Right atrium auricular region (tissue), 2 donors: Measurements from ENCODE around the gene GLIS2. TPM values are rescaled to one million over a fixed set of nuclear protein-coding genes. Genes with fewer than 3 reads are reported as not detected.

ENCODE experiments used
- DNase-seq: peaks from one replicate; pipeline ENCODE4 v3.0.0-alpha.2; 2019; ENCODE audit warnings: low spot score
- H3K27ac ChIP-seq, 2 donors: fragments of 200-600 bp; sonication (generic); 1 replicate in 1 of 2; 2 replicates in 1 of 2; pipeline ENCODE4 v1.5.1; 2016 to 2019
- H3K27me3 ChIP-seq, 2 donors: fragments of 200-600 bp; sonication (generic); one replicate each; pipeline versions ENCODE4 v1.5.1 to v1.6.0; 2017 to 2019
- H3K36me3 ChIP-seq: fragments of 200-600 bp; sonication (generic); one replicate; pipeline ENCODE4 v1.5.1; 2016
- H3K4me1 ChIP-seq, 2 donors: fragments of 200-600 bp; sonication (generic); one replicate each; pipeline versions ENCODE4 v1.5.1 to v1.6.0; 2017 to 2019
- H3K4me3 ChIP-seq, 2 donors: fragments of 200-600 bp; sonication (generic); 1 replicate in 1 of 2; 2 replicates in 1 of 2; pipeline ENCODE4 v1.5.1; 2017 to 2019; ENCODE audit warnings: mild to moderate bottlenecking in 1 of 2, moderate library complexity in 1 of 2
- H3K9me3 ChIP-seq, 2 donors: fragments of 200-600 bp; sonication (generic); one replicate each; pipeline ENCODE4 v1.5.1; 2019
- CTCF ChIP-seq, 2 donors: fragments of 200-600 bp; sonication (generic); IDR thresholded peaks; one replicate each; pipeline ENCODE4 v1.5.1; 2019; ENCODE audit warnings: antibody characterized with exemption in 2 of 2
- total RNA-seq, 2 donors: library from RNA; depleted of rRNA; stranded (reverse); fragments of >200 nt; gene quantifications; one replicate each; pipeline ENCODE4 v1.1.0, GENCODE V29; 2016

Gene GLIS2
- total RNA-seq, 2 donors from 2014 or later: 10.3 to 16.0 TPM

GRCh38 chr16:4376126-4376892, 60.4 kb downstream of the GLIS2 start:
- no peak for TF ChIP-seq CTCF (IDR thresholded peaks at IDR 0.05)
- DNase-seq: peak; percentile 92
- Histone ChIP-seq H3K36me3 (peaks cover 7% of the 10 kb centered on the region), H3K27ac (peak overlapping the region; percentile 89 to 93), H3K4me1 (peaks cover 0 to 83% of the 10 kb centered on the region in 2 donors), H3K27me3 (no peaks in the 10 kb centered on the region), H3K9me3 (no peaks in the 10 kb centered on the region), H3K4me3 (peak overlapping the region in 1 of 2 donors; percentile 16)

DNA sequence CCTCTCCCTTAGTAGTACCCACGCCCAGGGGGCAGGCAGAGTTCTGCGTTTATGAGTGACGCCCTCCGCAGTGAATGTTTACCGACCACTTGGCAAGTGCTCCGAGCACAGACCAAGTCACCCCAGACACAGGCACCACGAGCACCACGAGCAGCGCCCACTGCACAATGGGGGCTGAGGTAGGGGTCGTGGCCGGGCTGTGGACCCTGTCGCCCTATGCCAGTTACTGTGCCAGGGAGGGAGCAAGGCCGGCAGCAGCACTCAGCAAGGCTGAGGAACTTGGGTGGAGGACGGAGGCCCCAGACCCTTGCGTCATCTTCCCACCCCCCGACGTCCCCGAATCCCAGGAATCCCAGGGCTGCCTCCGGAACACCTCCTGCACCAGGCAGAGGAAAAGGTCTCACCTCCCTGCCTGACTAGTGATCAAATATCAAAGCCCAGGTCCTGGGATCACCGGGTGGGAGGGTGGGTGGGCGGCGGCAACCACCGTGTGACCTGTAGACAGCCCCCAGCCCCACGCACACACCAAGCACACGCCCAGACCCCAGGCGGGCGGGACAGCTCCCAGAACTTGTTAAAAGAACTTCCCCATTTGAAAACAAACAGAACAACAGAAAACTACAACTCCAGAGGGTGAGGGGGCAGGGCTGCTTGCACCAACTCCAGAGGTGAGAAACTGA, 61.2 kb downstream of the GLIS2 start:
- no peaks in the 10 kb centered on the region for H3K9me3 ChIP-seq
- H3K27me3 ChIP-seq: no peaks in the 10 kb centered on the region
- H3K4me3 ChIP-seq: no peak overlapping the region
- H3K27ac ChIP-seq: peak overlapping the region; percentile 89 to 93
- no peak for DNase-seq
- H3K4me1 ChIP-seq: peaks cover 0 to 80% of the 10 kb centered on the region in 2 donors
- TF ChIP-seq CTCF (IDR thresholded peaks at IDR 0.05): no peak
- peaks cover 15% of the 10 kb centered on the region for H3K36me3 ChIP-seq

- peaks cover 0 to 74% of the 10 kb centered on the region in 2 donors for H3K4me1 ChIP-seq
- no peak for TF ChIP-seq CTCF (IDR thresholded peaks at IDR 0.05)
- DNase-seq: no peak
Measured at GRCh38 chr16:4377573-4378154, 61.8 kb downstream of the GLIS2 start.

DNA sequence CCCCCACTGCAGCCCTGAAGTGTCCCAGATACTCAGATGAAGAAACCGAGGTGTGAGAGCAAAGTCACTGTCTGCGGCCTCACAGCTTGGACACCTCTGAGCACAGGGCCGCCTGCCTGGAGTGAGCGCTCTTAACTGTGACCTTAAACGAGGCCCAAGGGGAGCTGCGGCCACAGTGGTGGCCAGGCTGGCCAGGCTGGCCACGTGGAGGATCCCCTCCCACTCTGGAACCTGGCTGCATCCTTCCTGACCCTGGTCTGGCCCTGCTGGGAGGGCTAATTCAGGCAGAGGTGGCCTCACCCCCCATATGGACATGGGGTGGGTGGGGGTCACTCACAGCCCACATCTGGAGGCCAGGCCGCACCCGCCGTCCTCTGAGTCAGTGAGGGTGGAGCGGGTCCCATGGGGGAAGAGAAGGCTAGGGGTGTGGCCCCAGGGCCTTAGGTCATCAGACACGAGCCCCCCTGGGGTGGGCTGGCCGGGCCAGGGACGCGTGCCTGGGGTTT, 62.3 kb downstream of the GLIS2 start:
- Histone ChIP-seq H3K4me1 (peaks cover 0 to 68% of the 10 kb centered on the region in 2 donors), H3K36me3 (peaks cover 25% of the 10 kb centered on the region), H3K27ac (peak overlapping the region; percentile 89 to 93), H3K27me3 (no peaks in the 10 kb centered on the region), H3K9me3 (no peaks in the 10 kb centered on the region), H3K4me3 (no peak overlapping the region)
- peak; percentile 83 for DNase-seq
- TF ChIP-seq CTCF (IDR thresholded peaks at IDR 0.05): no peak

More at GRCh38 chr16:4377573-4378154, 61.8 kb downstream of the GLIS2 start:
- Histone ChIP-seq H3K4me3 (no peak overlapping the region), H3K9me3 (no peaks in the 10 kb centered on the region), H3K27ac (peak overlapping the region; percentile 89 to 93), H3K27me3 (no peaks in the 10 kb centered on the region), H3K36me3 (peaks cover 21% of the 10 kb centered on the region)

DNA sequence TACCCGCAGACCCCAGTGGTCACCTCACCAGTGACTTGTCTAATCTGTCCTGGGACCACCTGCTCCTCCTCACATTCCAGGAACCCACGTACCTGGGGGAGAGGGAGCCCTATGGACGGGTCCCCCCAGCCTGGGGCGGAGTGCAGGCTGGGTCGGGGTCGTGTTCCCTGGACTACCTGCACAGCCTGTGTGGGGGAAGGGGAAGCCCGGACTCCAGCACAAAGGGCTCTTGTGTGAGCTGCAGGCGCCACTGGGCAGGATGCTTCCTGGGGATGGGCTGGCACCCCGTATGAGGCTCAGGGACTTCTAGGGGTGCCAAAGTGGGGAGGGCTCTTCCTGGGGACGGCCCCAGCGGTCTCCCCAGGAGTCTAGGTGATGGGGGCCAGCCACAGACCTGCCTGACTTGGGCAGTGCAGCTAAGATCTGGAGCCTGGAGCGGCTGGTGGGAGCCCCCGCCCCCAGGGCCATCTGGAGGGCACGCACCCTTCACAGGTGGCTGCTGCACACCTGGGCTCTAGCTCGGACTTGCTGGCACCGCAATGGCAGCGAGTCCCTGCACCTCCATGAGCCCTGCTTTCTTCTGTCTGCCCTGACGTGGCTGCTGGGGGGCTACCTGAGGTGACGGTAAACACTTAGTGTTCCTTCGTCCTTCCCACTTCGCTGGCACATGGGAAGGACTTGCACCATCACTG, 63.3 kb downstream of the GLIS2 start:
- TF ChIP-seq CTCF (IDR thresholded peaks at IDR 0.05): no peak
- no peak for DNase-seq
- Histone ChIP-seq H3K9me3 (no peaks in the 10 kb centered on the region), H3K36me3 (peaks cover 25% of the 10 kb centered on the region), H3K27me3 (no peaks in the 10 kb centered on the region), H3K27ac (peak overlapping the region; percentile 89 to 93), H3K4me3 (no peak overlapping the region), H3K4me1 (peaks cover 0 to 65% of the 10 kb centered on the region in 2 donors)
